Cardiac septum (tissue), 1 donor: ENCODE results near the gene WDR72. TPM values are rescaled to one million over a fixed set of nuclear protein-coding genes. Genes with fewer than 3 reads are reported as not detected.
"Not testable (repeated sequence)": the region's sequence is repeated elsewhere in the genome, so short reads cannot be mapped to it uniquely, and the experiment has no call there.

Experiments used
- DNase-seq: peaks from one replicate; pipeline ENCODE4 v3.0.0-alpha.2; 2020; ENCODE audit warnings: low spot score
- intact Hi-C: fragments of 100-400 bp; cut with DNase I; formaldehyde crosslinking; loops from one replicate; pipeline ENCODE4 v1.14.0; 2022
- total RNA-seq: library from RNA; stranded (reverse); fragmentation: NEBNext Ultra II Directional; extraction: Animal tissue kit (Norgen Biotek cat#: 25700); gene quantifications from one replicate; pipeline ENCODE4 v1.2.1, GENCODE V29; 2021
- donor health status: DM: no; HTN: no; CAD: no.

WDR72 gene
- total RNA-seq, 1 donor from 2014 or later, result not detected

- intact Hi-C loops, result no loop called here
- no peak for DNase-seq
Measured at GRCh38 chr15:53548236-53548635, 211.2 kb downstream of the WDR72 start.

- intact Hi-C loops, DNase-seq: not testable (repeated sequence)
Measured at GRCh38 chr15:53540626-53541300, 218.7 kb downstream of the WDR72 start.

GRCh38 chr15:53539878-53540277 lies 219.6 kb downstream of the WDR72 start:
- DNase-seq, result no peak
- intact Hi-C loops, result no loop called here

GRCh38 chr15:53536479-53537120 lies 222.9 kb downstream of the WDR72 start:
- no peak for DNase-seq
- intact Hi-C loops, result no loop called here

GRCh38 chr15:53535886-53536285 lies 223.6 kb downstream of the WDR72 start:
- intact Hi-C loops, result no loop called here
- DNase-seq, result no peak

GRCh38 chr15:53534105-53534839 lies 225.2 kb downstream of the WDR72 start:
- intact Hi-C loops, result no loop called here
- DNase-seq, result no peak

- no peak for DNase-seq
- intact Hi-C loops, result no loop called here
Measured at GRCh38 chr15:53530761-53531160, 228.7 kb downstream of the WDR72 start.

- intact Hi-C loops, result no loop called here
- DNase-seq, result no peak
Measured at GRCh38 chr15:53527996-53528395, 231.5 kb downstream of the WDR72 start.

GRCh38 chr15:53525894-53526293 lies 233.6 kb downstream of the WDR72 start:
- DNase-seq, result no peak
- intact Hi-C loops, result no loop called here

GRCh38 chr15:53522991-53523390 lies 236.5 kb downstream of the WDR72 start:
- intact Hi-C loops, result no loop called here
- no peak for DNase-seq

- no peak for DNase-seq
- intact Hi-C loops, result no loop called here
Measured at GRCh38 chr15:53520996-53521395, 238.5 kb downstream of the WDR72 start.

- DNase-seq, result no peak
- intact Hi-C loops, result no loop called here
Measured at GRCh38 chr15:53513431-53513830, 246.0 kb downstream of the WDR72 start.

GRCh38 chr15:53512029-53512428 lies 247.4 kb downstream of the WDR72 start:
- intact Hi-C loops, result no loop called here

GRCh38 chr15:53511175-53511574 lies 248.3 kb downstream of the WDR72 start:
- intact Hi-C loops, result no loop called here
- DNase-seq, result no peak

More at GRCh38 chr15:53512029-53512428, 247.4 kb downstream of the WDR72 start:
- no peak for DNase-seq

GRCh38 chr15:53506370-53506769 lies 253.1 kb downstream of the WDR72 start:
- intact Hi-C loops, result no loop called here
- no peak for DNase-seq

GRCh38 chr15:53498996-53499395 lies 260.5 kb downstream of the WDR72 start:
- no peak for DNase-seq
- intact Hi-C loops, result no loop called here

- intact Hi-C loops, result no loop called here
- no peak for DNase-seq
Measured at GRCh38 chr15:53490341-53490740, 269.1 kb downstream of the WDR72 start.

- intact Hi-C loops, result no loop called here
- no peak for DNase-seq
Measured at GRCh38 chr15:53482055-53482454, 277.4 kb downstream of the WDR72 start.

- DNase-seq, result no peak
- intact Hi-C loops, result no loop called here
Measured at GRCh38 chr15:53477981-53478766, 281.3 kb downstream of the WDR72 start.

- intact Hi-C loops, result no loop called here
- DNase-seq, result no peak
Measured at GRCh38 chr15:53473886-53474285, 285.6 kb downstream of the WDR72 start.
